Caco-2 (cell line): Measurements from ENCODE around the gene VCAN. TPM values are rescaled to one million over a fixed set of nuclear protein-coding genes. Genes with fewer than 3 reads are reported as not detected.
"Not testable (repeated sequence)": the region's sequence is repeated elsewhere in the genome, so short reads cannot be mapped to it uniquely, and the experiment has no call there.

Experiments
- BruUV-seq: library from RNA; stranded (reverse); fragments of 400-500 nt; replicated peaks from 2 replicates; lab custom pipeline; 2021; lab: Mats Ljungman, UMichigan
- CTCF ChIA-PET: fragments of 300-600 bp; sonication (Branson Sonifier 250); formaldehyde crosslinking; loops from one replicate; lab custom pipeline; 2022; ENCODE audit warnings: antibody characterized with exemption; lab: Charles Lee
- POLR2A ChIA-PET: fragments of 300-600 bp; sonication (Branson Sonifier 250); formaldehyde crosslinking; loops from one replicate; lab custom pipeline; 2022; ENCODE audit warnings: antibody characterized with exemption; lab: Charles Lee
- DNase-seq, 2 experiments: peaks; one replicate each; pipeline versions ENCODE4 v3.0.0 to v3.0.0-alpha.2; 2020 to 2022
- H3K27me3 ChIP-seq: replicated peaks from 2 replicates; pipeline ENCODE4 v1.6.0; 2011; ENCODE audit warnings: low read length; ENCODE audit not compliant: control insufficient read depth, insufficient read depth
- H3K36me3 ChIP-seq: 2 replicates; pipeline ENCODE4 v1.5.1; 2011; ENCODE audit warnings: low read length; ENCODE audit not compliant: control insufficient read depth, insufficient read depth
- H3K4me1 ChIP-seq: fragments of 250-450 bp; sonication (Bioruptor Pico); 2 replicates; pipeline ENCODE4 v1.5.1; 2020; ENCODE audit warnings: mild to moderate bottlenecking
- H3K4me3 ChIP-seq: 2 replicates; pipeline ENCODE4 v1.5.1; 2011; ENCODE audit warnings: low read depth, mild to moderate bottlenecking, control low read depth, low read length
- H3K9me3 ChIP-seq: fragments of 250-450 bp; sonication (Bioruptor Pico); 2 replicates; pipeline ENCODE4 v1.5.1; 2020; ENCODE audit warnings: mild to moderate bottlenecking, moderate library complexity
- H3K27ac Mint-ChIP-seq: one replicate; pipeline ENCODE4 v1.8.0; 2022; ENCODE audit warnings: mixed read lengths; ENCODE audit not compliant: unreplicated experiment
- H3K27me3 Mint-ChIP-seq: one replicate; pipeline ENCODE4 v1.8.0; 2022; ENCODE audit warnings: mixed read lengths; ENCODE audit not compliant: insufficient read depth, unreplicated experiment
- H3K36me3 Mint-ChIP-seq: one replicate; pipeline ENCODE4 v1.8.0; 2022; ENCODE audit warnings: mild to moderate bottlenecking, mixed read lengths; ENCODE audit not compliant: insufficient read depth, unreplicated experiment
- H3K4me1 Mint-ChIP-seq: one replicate; pipeline ENCODE4 v1.8.0; 2022; ENCODE audit warnings: low read depth, mixed read lengths; ENCODE audit not compliant: unreplicated experiment
- H3K4me3 Mint-ChIP-seq: one replicate; pipeline ENCODE4 v1.8.0; 2022; ENCODE audit warnings: mild to moderate bottlenecking, moderate library complexity, mixed read lengths; ENCODE audit not compliant: unreplicated experiment
- H3K9me3 Mint-ChIP-seq: one replicate; pipeline ENCODE4 v1.8.0; 2022; ENCODE audit warnings: mixed read lengths; ENCODE audit not compliant: unreplicated experiment
- CTCF ChIP-seq, 2 experiments: fragments of 200-600 bp in 1 of 2; IDR thresholded peaks; 1 replicate in 1 of 2; 2 replicates in 1 of 2; pipeline versions ENCODE4 v1.5.1 to v1.8.0; 2011 to 2022; ENCODE audit warnings: antibody characterized with exemption in 1 of 2, control low read depth in 1 of 2, inconsistent platforms in 1 of 2, low read depth in 1 of 2, low read length in 1 of 2, mild to moderate bottlenecking in 1 of 2, moderate library complexity in 1 of 2; ENCODE audit not compliant: insufficient read depth in 1 of 2, severe bottlenecking in 1 of 2, unreplicated experiment in 1 of 2
- intact Hi-C: fragments of 100-400 bp; cut with micrococcal nuclease; formaldehyde crosslinking; loops from one replicate; pipeline ENCODE4 v1.10.0; 2022; ENCODE audit not compliant: unreplicated experiment
- total RNA-seq: library from RNA; stranded (reverse); gene quantifications from 2 replicates; pipeline ENCODE4 v1.2.3, GENCODE V29; 2022

Gene VCAN
- total RNA-seq, 1 experiment from 2014 or later, result 27.4 TPM

- Histone ChIP-seq H3K36me3 (no peaks in the 10 kb centered on the region), H3K4me3 (no peak overlapping the region), H3K27me3 (no peaks in the 10 kb centered on the region), H3K4me1 (0 out of 2 replicates have a peak, but pooled peaks cover 4% of the 10 kb centered on the region), H3K9me3 (0 out of 2 replicates have a peak, but pooled peaks cover 11% of the 10 kb centered on the region)
- peaks cover 10% of the 10 kb centered on the region for H3K9me3 Mint-ChIP-seq
- DNase-seq, result no peak
- no peak overlapping the region for H3K4me3 Mint-ChIP-seq
- H3K36me3 Mint-ChIP-seq, result no peaks in the 10 kb centered on the region
- BruUV-seq, result no TSS peak
- no peak overlapping the region for H3K27ac Mint-ChIP-seq
- intact Hi-C loops, result loop anchor here (5.0 kb wide), 2 partner anchors 38 to 1122 kb away; partner anchors contain the start of gene VCAN
- CTCF ChIA-PET, result no interaction called here
- POLR2A ChIA-PET, result no interaction called here
- no peaks in the 10 kb centered on the region for H3K27me3 Mint-ChIP-seq
- TF ChIP-seq CTCF (IDR thresholded peaks at IDR 0.05; ENCODE audit: insufficient read depth in 1 of 2, low read depth in 1 of 2, low read length in 1 of 2, severe bottlenecking in 1 of 2, unreplicated experiment in 1 of 2), result no peak
- H3K4me1 Mint-ChIP-seq, result no peaks in the 10 kb centered on the region
These were observed 37.7 kb upstream of the VCAN start for GRCh38 chr5:83433891-83434290.

- ChIA-PET CTCF (no interaction called here), POLR2A (no interaction called here)
- DNase-seq, result no peak
- Histone ChIP-seq H3K36me3 (no peaks in the 10 kb centered on the region), H3K27me3 (no peaks in the 10 kb centered on the region), H3K4me1 (0 out of 2 replicates have a peak, but pooled peaks cover 4% of the 10 kb centered on the region), H3K4me3 (no peak overlapping the region), H3K9me3 (0 out of 2 replicates have a peak, but pooled peaks cover 14% of the 10 kb centered on the region)
- Mint-ChIP-seq H3K4me1 (no peaks in the 10 kb centered on the region), H3K4me3 (no peak overlapping the region), H3K9me3 (peaks cover 10% of the 10 kb centered on the region), H3K27ac (no peak overlapping the region), H3K36me3 (no peaks in the 10 kb centered on the region), H3K27me3 (no peaks in the 10 kb centered on the region)
- intact Hi-C loops, result loop anchor here (5.0 kb wide), 2 partner anchors 37 to 1123 kb away; partner anchors contain the start of gene VCAN
- no peak for TF ChIP-seq CTCF (IDR thresholded peaks at IDR 0.05; ENCODE audit: insufficient read depth in 1 of 2, low read depth in 1 of 2, low read length in 1 of 2, severe bottlenecking in 1 of 2, unreplicated experiment in 1 of 2)
- BruUV-seq, result no TSS peak
These were observed 36.6 kb upstream of the VCAN start for GRCh38 chr5:83434946-83435345.

- POLR2A ChIA-PET, result no interaction called here
- CTCF ChIA-PET, result no interaction called here
These were observed 35.3 kb upstream of the VCAN start for GRCh38 chr5:83436276-83436675.

GRCh38 chr5:83437697-83438096 lies 33.8 kb upstream of the VCAN start:
- intact Hi-C loops, POLR2A ChIA-PET, H3K27me3 ChIP-seq, H3K4me3 ChIP-seq, H3K4me1 Mint-ChIP-seq, CTCF ChIA-PET, H3K4me3 Mint-ChIP-seq, DNase-seq, H3K36me3 Mint-ChIP-seq, H3K27ac Mint-ChIP-seq, H3K27me3 Mint-ChIP-seq, H3K36me3 ChIP-seq, H3K9me3 Mint-ChIP-seq, BruUV-seq, H3K4me1 ChIP-seq: not testable (repeated sequence)
- H3K9me3 ChIP-seq, result peaks cover 15% of the 10 kb centered on the region; the same call in 1 of the 2 replicates

More at GRCh38 chr5:83436276-83436675, 35.3 kb upstream of the VCAN start:
- Histone ChIP-seq H3K36me3 (no peaks in the 10 kb centered on the region), H3K4me3 (no peak overlapping the region), H3K9me3 (0 out of 2 replicates have a peak, but pooled peaks cover 14% of the 10 kb centered on the region), H3K4me1 (no peaks in the 10 kb centered on the region), H3K27me3 (no peaks in the 10 kb centered on the region)
- H3K27me3 Mint-ChIP-seq, result no peaks in the 10 kb centered on the region
- DNase-seq, result no peak
- no peak overlapping the region for H3K4me3 Mint-ChIP-seq
- no peaks in the 10 kb centered on the region for H3K36me3 Mint-ChIP-seq
- no TSS peak for BruUV-seq
- no peak overlapping the region for H3K27ac Mint-ChIP-seq
- no peak for TF ChIP-seq CTCF (IDR thresholded peaks at IDR 0.05; ENCODE audit: insufficient read depth in 1 of 2, low read depth in 1 of 2, low read length in 1 of 2, severe bottlenecking in 1 of 2, unreplicated experiment in 1 of 2)
- intact Hi-C loops, result no loop called here
- no peaks in the 10 kb centered on the region for H3K4me1 Mint-ChIP-seq
- peaks cover 10% of the 10 kb centered on the region for H3K9me3 Mint-ChIP-seq
